ENCODE results near the gene CHST11. TPM values are rescaled to one million over a fixed set of nuclear protein-coding genes. Genes with fewer than 3 reads are reported as not detected.

Gene CHST11
- total and polyA plus RNA-seq, 3 donors from 2014 or later, result 5.1 to 36.9 (median 23.9) TPM

GRCh38 chr12:104596898-104597843 lies 140.4 kb downstream of the CHST11 start:
- 61 to 67% methylated on average over 15 of the region's 15 CpGs for WGBS, 2 donors
- no peaks in the 10 kb centered on the region for H3K36me3 ChIP-seq (ENCODE audit: low read depth, missing control alignments)
- no peaks in the 10 kb centered on the region for H3K27me3 ChIP-seq
- no peak overlapping the region for H3K27ac ChIP-seq
- H3K4me3 ChIP-seq, result no peak overlapping the region
- H3K4me1 ChIP-seq, result peaks cover 15% of the 10 kb centered on the region
- no peak for DNase-seq
- H3K9me3 ChIP-seq, result no peaks in the 10 kb centered on the region
- intact Hi-C loops (cut with DNase I; ENCODE audit: low total_unique reads), result no loop called here
- TF ChIP-seq POLR2A (IDR thresholded peaks at IDR 0.05), result no peak
- TF ChIP-seq, protein P1, sequence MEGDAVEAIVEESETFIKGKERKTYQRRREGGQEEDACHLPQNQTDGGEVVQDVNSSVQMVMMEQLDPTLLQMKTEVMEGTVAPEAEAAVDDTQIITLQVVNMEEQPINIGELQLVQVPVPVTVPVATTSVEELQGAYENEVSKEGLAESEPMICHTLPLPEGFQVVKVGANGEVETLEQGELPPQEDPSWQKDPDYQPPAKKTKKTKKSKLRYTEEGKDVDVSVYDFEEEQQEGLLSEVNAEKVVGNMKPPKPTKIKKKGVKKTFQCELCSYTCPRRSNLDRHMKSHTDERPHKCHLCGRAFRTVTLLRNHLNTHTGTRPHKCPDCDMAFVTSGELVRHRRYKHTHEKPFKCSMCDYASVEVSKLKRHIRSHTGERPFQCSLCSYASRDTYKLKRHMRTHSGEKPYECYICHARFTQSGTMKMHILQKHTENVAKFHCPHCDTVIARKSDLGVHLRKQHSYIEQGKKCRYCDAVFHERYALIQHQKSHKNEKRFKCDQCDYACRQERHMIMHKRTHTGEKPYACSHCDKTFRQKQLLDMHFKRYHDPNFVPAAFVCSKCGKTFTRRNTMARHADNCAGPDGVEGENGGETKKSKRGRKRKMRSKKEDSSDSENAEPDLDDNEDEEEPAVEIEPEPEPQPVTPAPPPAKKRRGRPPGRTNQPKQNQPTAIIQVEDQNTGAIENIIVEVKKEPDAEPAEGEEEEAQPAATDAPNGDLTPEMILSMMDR (IDR thresholded peaks at IDR 0.05), result no peak

GRCh38 chr12:104598342-104599271 lies 141.9 kb downstream of the CHST11 start:
- Histone ChIP-seq H3K9me3 (no peaks in the 10 kb centered on the region), H3K4me3 (no peak overlapping the region), H3K27ac (no peak overlapping the region), H3K36me3 (ENCODE audit: low read depth, missing control alignments) (no peaks in the 10 kb centered on the region), H3K27me3 (no peaks in the 10 kb centered on the region), H3K4me1 (peaks cover 15% of the 10 kb centered on the region)
- intact Hi-C loops (cut with DNase I; ENCODE audit: low total_unique reads), result no loop called here
- no peak for TF ChIP-seq POLR2A (IDR thresholded peaks at IDR 0.05)
- TF ChIP-seq, protein P1 (IDR thresholded peaks at IDR 0.05), result no peak
- 45 to 81% methylated on average over 15 of the region's 15 CpGs for WGBS, 2 donors
- DNase-seq, result peak; percentile 22

DNA sequence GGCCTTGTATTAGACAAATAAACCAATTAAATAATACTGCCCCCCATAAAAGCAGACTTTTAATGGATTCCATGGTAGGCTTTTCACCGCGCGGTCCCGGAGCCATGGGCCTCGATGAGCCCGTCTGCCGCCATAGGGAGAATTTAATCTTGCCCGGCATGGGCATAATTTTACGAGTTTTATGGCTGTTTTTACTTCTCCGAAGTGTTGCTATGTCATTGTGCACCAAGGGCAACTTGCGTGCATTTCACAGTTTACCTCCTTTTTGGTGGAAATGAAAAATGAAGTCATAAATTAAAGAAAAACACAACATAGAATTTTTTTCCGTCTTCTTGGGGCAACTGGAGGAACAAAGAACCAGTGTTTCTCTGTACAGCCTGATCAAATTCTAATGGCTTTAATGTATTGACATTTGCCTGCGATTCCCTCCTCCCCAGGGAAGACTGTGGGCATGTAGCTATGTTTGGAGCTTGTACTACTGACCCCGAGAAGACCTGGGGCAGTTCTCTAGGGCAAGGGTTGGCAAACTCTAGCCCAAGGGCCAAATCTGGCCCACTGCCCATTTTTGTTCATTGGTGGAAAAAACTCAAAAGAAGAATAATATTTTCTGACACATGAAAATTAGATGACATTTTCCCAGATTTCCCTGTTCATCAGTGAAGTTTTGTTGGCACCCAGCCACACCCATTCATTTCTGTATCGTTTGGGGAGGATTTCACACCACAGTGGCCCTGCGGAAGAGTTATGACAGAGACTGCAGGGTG lies 142.7 kb downstream of the CHST11 start:
- TF ChIP-seq, protein P1 (IDR thresholded peaks at IDR 0.05), result no peak
- TF ChIP-seq POLR2A (IDR thresholded peaks at IDR 0.05), result no peak
- Histone ChIP-seq H3K9me3 (no peaks in the 10 kb centered on the region), H3K27me3 (no peaks in the 10 kb centered on the region), H3K4me3 (no peak overlapping the region), H3K36me3 (ENCODE audit: low read depth, missing control alignments) (no peaks in the 10 kb centered on the region), H3K27ac (no peak overlapping the region), H3K4me1 (peaks cover 20% of the 10 kb centered on the region)
- 82 to 85% methylated on average over 16 of the region's 16 CpGs for WGBS, 2 donors
- DNase-seq, result no peak
- intact Hi-C loops (cut with DNase I; ENCODE audit: low total_unique reads), result no loop called here

DNA sequence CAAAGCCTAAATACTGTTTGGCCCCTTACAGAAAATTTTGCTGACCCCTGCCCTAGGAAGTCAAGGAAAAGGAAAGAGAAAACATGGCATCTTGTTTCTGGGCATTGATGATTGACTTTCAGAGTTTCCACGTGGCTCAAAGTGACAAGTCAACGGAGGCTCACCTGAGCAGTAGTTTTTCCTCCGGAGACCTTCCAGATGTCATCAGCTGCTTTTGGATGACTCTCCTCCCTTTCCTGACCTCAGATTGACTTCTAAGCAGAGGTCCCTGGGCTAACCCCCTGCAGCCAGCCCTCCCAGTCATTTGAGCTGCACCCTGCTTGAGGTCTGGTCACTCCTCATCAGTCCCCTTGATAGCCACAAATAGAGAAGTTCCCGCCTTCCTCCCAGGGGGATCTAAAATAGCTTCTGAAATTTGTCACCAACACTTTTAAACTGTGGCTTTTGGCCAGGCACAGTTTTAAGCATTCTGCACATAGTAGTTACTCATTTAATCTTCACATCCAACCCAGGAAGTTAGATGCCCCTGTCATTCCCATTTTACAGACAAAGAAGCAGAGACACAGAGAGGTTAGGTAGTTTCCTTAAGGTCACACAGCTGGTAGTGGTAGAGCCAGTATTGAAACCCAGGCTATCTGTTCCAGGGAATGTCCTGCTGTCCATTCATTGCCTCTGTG lies 143.4 kb downstream of the CHST11 start:
- Histone ChIP-seq H3K9me3 (no peaks in the 10 kb centered on the region), H3K36me3 (ENCODE audit: low read depth, missing control alignments) (no peaks in the 10 kb centered on the region), H3K27me3 (no peaks in the 10 kb centered on the region), H3K4me1 (peaks cover 23% of the 10 kb centered on the region), H3K4me3 (no peak overlapping the region), H3K27ac (no peak overlapping the region)
- intact Hi-C loops (cut with DNase I; ENCODE audit: low total_unique reads), result no loop called here
- WGBS, 2 donors, result 87 to 96% methylated on average over 4 of the region's 4 CpGs
- TF ChIP-seq POLR2A (IDR thresholded peaks at IDR 0.05), result no peak
- TF ChIP-seq, protein P1 (IDR thresholded peaks at IDR 0.05), result no peak
- no peak for DNase-seq
